PC-3 (cell line): Measurements from ENCODE around the gene CKAP5. TPM values are rescaled to one million over a fixed set of nuclear protein-coding genes. Genes with fewer than 3 reads are reported as not detected.

ENCODE experiments used
- ATAC-seq: fragments of 200-7000 bp; cut with Tn5 transposase; 2 replicates; pipeline ENCODE4 v1.9.1; 2020; ENCODE audit warnings: mild to moderate bottlenecking, moderate library complexity
- BruUV-seq: library from RNA; stranded (reverse); fragments of 400-500 nt; replicated peaks from 2 replicates; lab custom pipeline; 2021; lab: Mats Ljungman, UMichigan
- CTCF ChIA-PET: fragments of 300-600 bp; sonication (Branson Sonifier 250); formaldehyde crosslinking; loops from one replicate; lab custom pipeline; 2022; ENCODE audit warnings: antibody characterized with exemption; lab: Charles Lee
- POLR2A ChIA-PET: fragments of 300-600 bp; sonication (Branson Sonifier 250); formaldehyde crosslinking; loops from one replicate; lab custom pipeline; 2022; ENCODE audit warnings: antibody characterized with exemption; ENCODE audit not compliant: unreplicated experiment; lab: Charles Lee
- DNase-seq: peaks from one replicate; pipeline ENCODE4 v3.0.0-alpha.2; 2015
- H2AFZ ChIP-seq: fragments of 300-600 bp; sonication (generic); 2 replicates; pipeline ENCODE4 v1.6.0; 2016; ENCODE audit warnings: antibody characterized with exemption, low read length
- H3F3A ChIP-seq: fragments of 300-600 bp; sonication (generic); one replicate; pipeline ENCODE4 v1.6.0; 2017; ENCODE audit warnings: antibody characterized with exemption, low read length, control low read depth, mild to moderate bottlenecking; ENCODE audit not compliant: unreplicated experiment
- H3K27ac ChIP-seq: fragments of 300-600 bp; sonication (generic); 2 replicates; pipeline ENCODE4 v1.5.1; 2016; ENCODE audit warnings: mild to moderate bottlenecking, low read length
- H3K27me3 ChIP-seq: fragments of 300-600 bp; sonication (generic); 2 replicates; pipeline ENCODE4 v1.6.1; 2016; ENCODE audit warnings: low read length, mixed read lengths
- H3K36me3 ChIP-seq: fragments of 300-600 bp; sonication (generic); 2 replicates; pipeline ENCODE4 v1.6.1; 2016; ENCODE audit warnings: low read depth, mixed run types, low read length, mixed read lengths
- H3K4me1 ChIP-seq: fragments of 300-600 bp; sonication (generic); 2 replicates; pipeline ENCODE4 v1.5.1; 2016; ENCODE audit warnings: low read length; ENCODE audit not compliant: insufficient read depth
- H3K4me2 ChIP-seq: fragments of 300-600 bp; sonication (generic); 2 replicates; pipeline ENCODE4 v1.6.0; 2016; ENCODE audit warnings: low read length
- H3K4me3 ChIP-seq: fragments of 300-600 bp; sonication (generic); 2 replicates; pipeline ENCODE4 v1.5.1; 2016; ENCODE audit warnings: mild to moderate bottlenecking, low read length, mixed read lengths
- H3K79me2 ChIP-seq: fragments of 300-600 bp; sonication (generic); 2 replicates; pipeline ENCODE4 v1.6.1; 2017; ENCODE audit warnings: low read length, mixed read lengths
- H3K9ac ChIP-seq: fragments of 300-600 bp; sonication (generic); 2 replicates; pipeline ENCODE4 v1.6.0; 2016; ENCODE audit warnings: mild to moderate bottlenecking, low read length
- H3K9me2 ChIP-seq: fragments of 300-600 bp; sonication (generic); replicated peaks from 2 replicates; pipeline ENCODE4 v1.6.1; 2016; ENCODE audit warnings: mixed run types, low read length, mixed read lengths
- H3K9me3 ChIP-seq: fragments of 300-600 bp; sonication (generic); 2 replicates; pipeline ENCODE4 v1.6.1; 2016; ENCODE audit warnings: low read length, mixed read lengths
- H4K20me1 ChIP-seq: fragments of 300-600 bp; sonication (generic); 2 replicates; pipeline ENCODE4 v1.6.1; 2016; ENCODE audit warnings: low read length, mixed read lengths
- CTCF ChIP-seq: fragments of 300-600 bp; sonication (generic); conservative IDR thresholded peaks from 2 replicates; pipeline ENCODE4 v1.5.1; 2017; ENCODE audit warnings: antibody characterized with exemption, low read depth, mild to moderate bottlenecking, low read length
- EZH2 ChIP-seq: fragments of 300-600 bp; sonication (generic); IDR thresholded peaks from one replicate; pipeline ENCODE4 v1.6.1; 2017; ENCODE audit warnings: antibody characterized with exemption, mild to moderate bottlenecking, low read length; ENCODE audit not compliant: unreplicated experiment
- EZH2phosphoT487 ChIP-seq: fragments of 300-600 bp; sonication (generic); IDR thresholded peaks from 2 replicates; pipeline ENCODE4 v1.6.1; 2018; ENCODE audit warnings: mild to moderate bottlenecking, antibody characterized with exemption, low read length, borderline replicate concordance
- intact Hi-C: fragments of 100-400 bp; cut with micrococcal nuclease; formaldehyde crosslinking; loops from 2 replicates; pipeline ENCODE4 v1.9.0; 2023
- total RNA-seq: library from RNA; depleted of rRNA; stranded (reverse); fragments of >200 nt; gene quantifications from 2 replicates; pipeline ENCODE4 v1.2.3, GENCODE V29; 2014

CKAP5 gene
- total RNA-seq, 1 experiment from 2014 or later = 86.4 TPM

GRCh38 chr11:46722566-46723358, 123.3 kb downstream of the CKAP5 start:
- BruUV-seq = no TSS peak
- POLR2A ChIA-PET = interaction anchor here (0.7 kb wide), 1 partner anchor 89 kb away, joined by 3 read pairs; no protein-coding TSS in a partner anchor

GRCh38 chr11:46721286-46721685, 124.8 kb downstream of the CKAP5 start:
- Histone ChIP-seq H3K9me2 (no peaks in the 10 kb centered on the region), H4K20me1 (no peaks in the 10 kb centered on the region), H3K79me2 (no peaks in the 10 kb centered on the region), H3K4me2 (no peak overlapping the region), H3K4me1 (peaks cover 11% of the 10 kb centered on the region), H3K9me3 (no peaks in the 10 kb centered on the region), H3K36me3 (no peaks in the 10 kb centered on the region), H3K9ac (no peak overlapping the region), H3F3A (no peaks in the 10 kb centered on the region), H3K4me3 (no peak overlapping the region), H3K27me3 (no peaks in the 10 kb centered on the region), H3K27ac (no peak overlapping the region), H2AFZ (no peak overlapping the region)
- DNase-seq (no peak), ATAC-seq (no peak)
- BruUV-seq = no TSS peak
- POLR2A ChIA-PET = no interaction called here
- TF ChIP-seq CTCF (no peak), EZH2 (no peak), EZH2phosphoT487 (no peak)
- CTCF ChIA-PET = no interaction called here
- intact Hi-C loops = no loop called here

More at GRCh38 chr11:46722566-46723358, 123.3 kb downstream of the CKAP5 start:
- Histone ChIP-seq H3K4me2 (no peak overlapping the region), H3K9me3 (no peaks in the 10 kb centered on the region), H3K27me3 (no peaks in the 10 kb centered on the region), H3K4me1 (peaks cover 10% of the 10 kb centered on the region), H3K79me2 (no peaks in the 10 kb centered on the region), H4K20me1 (no peaks in the 10 kb centered on the region), H3K9me2 (no peaks in the 10 kb centered on the region), H2AFZ (no peak overlapping the region), H3K36me3 (no peaks in the 10 kb centered on the region), H3K9ac (no peak overlapping the region), H3K27ac (no peak overlapping the region), H3K4me3 (no peak overlapping the region), H3F3A (no peaks in the 10 kb centered on the region)
- ATAC-seq = no peak
- CTCF ChIA-PET = no interaction called here
- TF ChIP-seq CTCF = no peak
- no peak for TF ChIP-seq EZH2
- no peak for TF ChIP-seq EZH2phosphoT487
- DNase-seq = no peak
- intact Hi-C loops = no loop called here

- no peaks in the 10 kb centered on the region for H3K27me3 ChIP-seq
- H2AFZ ChIP-seq = no peak overlapping the region
- H3K27ac ChIP-seq = no peak overlapping the region
- no peak for ATAC-seq
- no peaks in the 10 kb centered on the region for H3F3A ChIP-seq
- H3K4me2 ChIP-seq = no peak overlapping the region
- intact Hi-C loops = no loop called here
- TF ChIP-seq CTCF (no peak), EZH2phosphoT487 (no peak), EZH2 (no peak)
- no peaks in the 10 kb centered on the region for H4K20me1 ChIP-seq
- ChIA-PET POLR2A (no interaction called here), CTCF (no interaction called here)
- H3K4me1 ChIP-seq = peaks cover 16% of the 10 kb centered on the region
- H3K9me2 ChIP-seq = no peaks in the 10 kb centered on the region
- no peak overlapping the region for H3K4me3 ChIP-seq
- no peaks in the 10 kb centered on the region for H3K79me2 ChIP-seq
- BruUV-seq = no TSS peak
- H3K9ac ChIP-seq = no peak overlapping the region
- H3K9me3 ChIP-seq = no peaks in the 10 kb centered on the region
- DNase-seq = no peak
- no peaks in the 10 kb centered on the region for H3K36me3 ChIP-seq
Observed at GRCh38 chr11:46719543-46720218, 126.4 kb downstream of the CKAP5 start.
